Brain pericyte (primary cell): ENCODE measurements around the gene KBTBD6.
A peak's percentile ranks its signal among the peaks of the same experiment; 100 is the strongest.
"Not testable (repeated sequence)": the region's sequence is repeated elsewhere in the genome, so short reads cannot be mapped to it uniquely, and the experiment has no call there.

Experiments used
- DNase-seq: peaks from one replicate; pipeline ENCODE4 v3.0.0-alpha.2; 2012; ENCODE audit warnings: low read depth, low spot score

The KBTBD6 gene, protein sequence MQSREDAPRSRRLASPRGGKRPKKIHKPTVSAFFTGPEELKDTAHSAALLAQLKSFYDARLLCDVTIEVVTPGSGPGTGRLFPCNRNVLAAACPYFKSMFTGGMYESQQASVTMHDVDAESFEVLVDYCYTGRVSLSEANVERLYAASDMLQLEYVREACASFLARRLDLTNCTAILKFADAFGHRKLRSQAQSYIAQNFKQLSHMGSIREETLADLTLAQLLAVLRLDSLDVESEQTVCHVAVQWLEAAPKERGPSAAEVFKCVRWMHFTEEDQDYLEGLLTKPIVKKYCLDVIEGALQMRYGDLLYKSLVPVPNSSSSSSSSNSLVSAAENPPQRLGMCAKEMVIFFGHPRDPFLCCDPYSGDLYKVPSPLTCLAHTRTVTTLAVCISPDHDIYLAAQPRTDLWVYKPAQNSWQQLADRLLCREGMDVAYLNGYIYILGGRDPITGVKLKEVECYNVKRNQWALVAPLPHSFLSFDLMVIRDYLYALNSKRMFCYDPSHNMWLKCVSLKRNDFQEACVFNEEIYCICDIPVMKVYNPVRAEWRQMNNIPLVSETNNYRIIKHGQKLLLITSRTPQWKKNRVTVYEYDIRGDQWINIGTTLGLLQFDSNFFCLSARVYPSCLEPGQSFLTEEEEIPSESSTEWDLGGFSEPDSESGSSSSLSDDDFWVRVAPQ

DNA sequence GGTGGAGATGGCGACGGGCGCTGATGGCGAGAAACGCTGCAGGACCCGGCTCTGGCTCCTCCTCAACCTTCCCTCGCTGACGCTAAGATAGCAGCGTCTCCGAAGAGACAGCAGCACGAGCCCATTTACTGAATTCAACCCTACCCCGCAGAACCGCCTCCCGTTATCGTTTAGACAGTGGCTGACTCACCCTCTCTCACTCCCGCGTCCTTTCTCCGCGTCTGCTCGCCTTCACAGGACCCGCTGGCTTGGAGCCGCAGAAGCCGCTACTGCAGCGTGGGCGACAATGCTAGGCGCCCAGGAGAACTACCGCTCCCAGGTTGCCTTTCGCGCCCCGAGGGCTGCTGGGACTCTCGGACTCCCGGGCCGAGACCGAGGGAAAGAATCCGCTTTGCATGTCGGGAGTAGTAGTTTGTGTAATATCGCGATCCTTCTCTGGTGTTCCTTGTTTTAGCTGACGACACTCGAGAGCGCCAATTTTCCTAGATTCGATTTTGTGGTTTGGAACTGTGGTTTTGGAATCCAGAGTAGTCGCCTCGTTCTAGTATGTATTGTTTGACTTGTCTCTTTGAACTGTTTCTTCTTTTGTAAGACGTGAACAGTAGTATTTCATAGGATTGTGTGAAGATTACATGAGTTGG, at the start of gene KBTBD6:
TSS of gene KBTBD6 (minus strand) at position 291 of the 641 bp plus-strand sequence. CDS start 291 bp downstream, outside the sequence.
- DNase-seq: peak; percentile 93

DNA sequence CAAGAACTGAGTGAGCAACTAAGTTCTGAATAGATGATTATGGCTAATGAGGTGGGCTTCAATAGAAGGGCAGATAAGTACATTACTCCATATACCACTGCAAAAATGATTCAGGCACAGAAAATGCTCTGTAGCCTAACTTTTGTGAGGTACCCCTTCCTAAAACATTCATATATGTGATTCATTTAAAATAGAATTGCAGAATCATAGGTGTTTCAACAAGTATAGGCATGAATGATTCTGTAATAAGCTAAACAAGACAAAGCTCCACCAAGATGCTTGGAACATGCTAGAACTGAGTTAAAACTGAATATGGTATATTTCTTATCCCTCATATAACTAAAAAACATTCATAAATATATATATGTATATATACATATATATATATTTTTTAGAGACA, 49.6 kb upstream of the KBTBD6 start:
- no peak for DNase-seq

DNA sequence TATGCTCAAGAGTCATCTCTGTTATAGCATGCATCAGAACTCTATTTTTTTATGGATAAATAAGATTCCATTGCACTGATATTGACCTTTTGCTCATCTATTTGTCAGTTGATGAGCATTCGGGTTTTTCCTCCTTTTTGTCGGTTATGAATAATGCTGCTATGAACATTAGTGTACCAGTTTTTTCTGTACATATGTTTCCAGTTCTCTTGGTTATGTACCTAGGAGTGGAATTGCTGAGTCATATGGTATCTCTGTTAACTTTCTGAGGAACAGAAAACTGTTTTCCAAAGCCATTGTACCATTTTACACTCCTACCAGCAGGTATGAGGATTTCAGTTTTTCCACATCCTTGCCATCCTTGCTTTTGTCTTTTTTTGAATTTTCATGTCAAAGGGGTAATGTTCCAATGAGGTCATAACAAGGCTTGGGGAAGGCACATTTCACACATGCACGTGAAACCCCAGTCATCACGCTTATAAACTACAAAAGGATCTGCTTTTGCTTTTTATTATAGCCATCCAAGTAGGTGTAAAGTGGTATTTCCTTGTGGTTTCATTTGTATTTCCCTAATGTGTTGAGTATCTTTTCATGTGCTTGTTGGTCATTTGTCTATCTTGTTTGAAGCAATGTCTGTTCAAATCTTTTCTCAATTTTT, 47.1 kb upstream of the KBTBD6 start:
- DNase-seq: no peak

DNA sequence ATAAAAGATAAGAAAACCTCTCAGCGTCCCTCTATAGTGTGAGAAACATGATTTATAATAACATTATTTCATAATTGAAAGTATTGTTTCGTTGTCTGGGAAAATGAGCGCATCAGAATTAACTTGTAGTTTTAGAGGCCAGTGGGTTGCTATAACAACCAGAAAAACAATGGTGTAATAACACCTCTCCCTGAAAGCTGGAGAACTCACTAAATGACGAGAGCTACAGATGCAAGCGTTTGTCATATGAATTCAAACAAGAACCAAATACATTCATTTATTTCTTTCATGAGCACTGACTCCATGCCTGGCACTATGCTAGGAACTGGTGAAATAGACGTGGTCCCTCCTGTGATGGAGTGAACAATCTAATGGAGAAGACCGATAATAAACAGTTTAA, 45.4 kb upstream of the KBTBD6 start:
- DNase-seq: no peak

DNA sequence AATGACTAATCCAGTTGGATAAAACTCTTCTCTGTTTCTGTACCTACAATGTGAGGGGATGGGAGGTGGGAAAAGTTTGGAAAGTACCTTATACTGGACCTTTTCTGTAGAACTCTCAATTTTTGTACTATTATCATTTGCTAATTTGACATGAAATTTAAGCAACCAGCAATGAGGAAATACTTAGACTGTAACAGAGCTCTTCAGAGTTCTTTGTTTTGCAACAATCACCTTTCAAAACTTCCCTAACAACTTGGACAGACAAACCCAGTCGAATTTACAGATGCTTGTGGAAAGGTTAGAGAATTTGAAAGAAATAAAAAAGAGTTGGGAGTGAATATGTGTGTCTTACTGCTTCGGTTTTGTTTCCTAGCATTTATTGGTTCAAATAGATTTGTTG, 45.0 kb upstream of the KBTBD6 start:
- DNase-seq: no peak

DNA sequence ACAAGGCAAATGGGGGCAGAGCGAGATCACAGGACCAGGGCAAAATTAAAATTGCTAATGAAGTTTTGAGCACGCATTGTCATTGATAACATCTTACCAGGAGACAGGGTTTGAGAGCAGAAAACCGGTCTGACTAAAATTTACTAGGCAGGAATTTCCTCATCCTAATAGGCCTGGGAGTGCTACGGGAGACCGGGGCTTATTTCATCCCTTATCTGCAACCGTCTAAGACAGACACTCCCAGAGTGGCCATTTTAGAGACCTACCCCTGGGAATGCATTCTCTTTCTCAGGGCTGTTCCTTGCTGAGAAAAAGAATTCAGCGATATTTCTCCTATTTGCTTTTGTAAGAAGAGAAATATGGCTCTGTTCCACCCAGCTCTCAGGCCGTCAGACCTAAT, 43.0 kb upstream of the KBTBD6 start:
- DNase-seq: not testable (repeated sequence)

DNA sequence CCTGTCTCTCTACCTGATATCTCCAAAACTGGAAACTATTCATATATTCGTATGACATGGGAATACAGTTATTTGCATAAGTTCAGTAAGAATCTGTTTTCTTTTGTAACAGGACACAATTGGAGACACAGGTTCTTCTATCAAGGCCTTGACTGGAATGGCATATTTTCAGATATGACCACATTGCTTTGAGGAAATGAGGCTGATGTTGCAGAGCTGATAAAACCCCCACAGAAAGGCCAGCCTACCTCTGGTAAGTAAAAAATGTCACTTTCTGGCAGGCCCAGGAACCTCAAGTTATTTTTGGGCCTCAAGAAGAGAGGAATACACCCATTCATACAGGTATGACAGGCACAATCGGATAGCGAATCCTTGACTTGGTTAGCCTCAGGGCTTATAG, 29.5 kb upstream of the KBTBD6 start:
- DNase-seq: no peak

DNA sequence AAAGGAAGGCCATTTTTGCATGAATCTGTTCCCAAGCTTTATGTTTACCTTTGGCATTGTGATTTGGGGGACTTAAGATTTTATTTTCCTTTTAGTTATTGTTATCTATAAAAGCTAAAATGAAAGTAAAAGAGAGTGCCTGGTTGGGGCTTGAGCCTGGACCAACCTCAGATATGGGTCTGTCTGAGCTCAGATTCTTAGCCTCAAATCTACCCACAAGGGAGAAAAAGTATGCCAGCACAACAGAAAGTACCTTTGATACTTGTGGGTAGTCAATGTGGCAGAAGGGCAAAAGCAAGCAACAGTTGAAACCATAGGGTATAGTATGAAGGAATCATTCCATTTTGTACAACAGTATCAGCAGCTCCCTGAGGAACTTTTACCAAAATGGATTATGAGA, 26.6 kb upstream of the KBTBD6 start:
- no peak for DNase-seq

DNA sequence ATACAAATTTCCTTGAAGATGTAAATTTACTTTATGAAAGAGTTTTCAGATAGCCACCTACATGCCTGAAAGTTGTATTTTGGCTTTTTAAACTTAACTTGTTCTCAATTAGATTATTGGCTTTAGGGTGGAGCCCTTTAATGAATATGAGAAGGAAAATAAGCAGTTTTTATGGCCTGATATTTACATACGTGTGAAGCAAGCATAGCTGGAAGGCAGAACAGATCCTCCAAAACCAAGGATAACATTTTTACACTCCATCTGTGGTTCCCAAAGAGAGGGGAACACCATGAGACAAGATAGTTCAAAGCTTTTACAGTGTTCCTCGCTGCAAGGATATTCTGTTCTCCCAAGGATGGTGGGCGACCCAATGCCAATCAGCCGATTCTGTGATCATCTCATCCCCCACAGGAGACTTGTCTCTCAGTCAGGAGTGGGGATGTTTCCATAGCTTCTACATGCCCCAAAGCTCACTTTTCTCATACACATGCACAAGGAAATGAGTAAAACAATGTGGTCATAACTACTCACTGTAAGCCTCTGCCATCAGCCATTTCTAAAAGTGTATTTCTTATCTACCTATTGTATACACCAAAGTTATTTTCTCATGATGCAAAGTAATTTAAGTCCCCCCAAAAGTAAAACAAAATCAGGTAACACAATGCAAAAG, 24.6 kb upstream of the KBTBD6 start:
- DNase-seq: no peak

DNA sequence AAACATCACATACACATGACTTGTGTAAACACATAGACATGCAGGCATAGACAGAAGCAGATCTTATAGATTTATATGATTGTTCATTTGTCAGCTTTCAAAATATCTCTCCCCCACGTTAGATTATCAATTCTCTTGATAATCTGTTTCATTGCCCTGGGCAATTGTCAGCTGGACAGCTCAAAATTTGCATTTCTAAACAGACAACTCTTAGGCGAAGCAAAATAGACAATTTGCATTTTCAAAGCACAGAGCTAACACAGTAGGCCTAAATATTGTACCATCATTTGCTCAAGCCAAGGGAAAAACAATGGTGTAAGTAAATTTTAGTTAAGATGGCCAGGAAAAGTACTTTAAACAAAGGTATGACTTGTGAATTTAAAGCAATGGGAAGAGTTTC, 24.0 kb upstream of the KBTBD6 start:
- no peak for DNase-seq

DNA sequence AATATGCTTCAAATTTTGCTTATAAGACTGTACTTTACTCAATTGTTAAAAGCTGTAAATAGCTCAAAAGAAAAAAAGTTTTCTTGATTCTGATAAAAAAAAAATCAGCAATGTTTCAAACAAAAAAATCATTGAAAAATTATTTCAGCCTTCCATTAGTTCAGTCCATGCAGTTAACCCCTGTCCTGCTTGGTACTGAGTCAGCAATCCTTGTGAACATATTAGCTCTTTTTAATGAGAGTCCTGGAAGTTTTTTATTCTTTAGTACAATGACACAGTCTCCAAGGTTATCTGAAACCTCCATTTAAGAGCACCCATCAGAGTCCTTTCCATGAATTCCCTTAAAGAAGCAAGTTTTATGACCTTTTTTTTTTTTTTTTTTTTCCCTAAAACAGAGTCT, 21.4 kb upstream of the KBTBD6 start:
- no peak for DNase-seq

DNA sequence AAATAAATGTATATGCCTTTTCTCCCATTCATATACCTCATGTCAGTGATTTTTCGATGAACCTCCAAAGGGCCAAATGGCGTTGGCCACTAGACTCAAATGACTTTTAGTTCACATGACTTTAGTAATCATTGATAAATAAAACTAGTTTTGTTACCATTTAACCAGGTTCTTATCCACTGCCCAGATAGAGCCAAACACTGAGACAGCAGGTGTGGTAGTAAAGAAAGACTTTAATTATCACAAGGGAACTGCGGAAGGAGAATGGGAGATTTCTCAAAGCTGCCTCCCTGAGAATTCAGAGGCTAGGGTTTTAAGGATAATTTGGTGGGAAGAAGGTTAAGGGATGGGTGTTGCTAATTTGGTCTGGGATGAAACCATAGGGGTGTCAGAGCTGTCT, 19.4 kb upstream of the KBTBD6 start:
- DNase-seq: no peak

DNA sequence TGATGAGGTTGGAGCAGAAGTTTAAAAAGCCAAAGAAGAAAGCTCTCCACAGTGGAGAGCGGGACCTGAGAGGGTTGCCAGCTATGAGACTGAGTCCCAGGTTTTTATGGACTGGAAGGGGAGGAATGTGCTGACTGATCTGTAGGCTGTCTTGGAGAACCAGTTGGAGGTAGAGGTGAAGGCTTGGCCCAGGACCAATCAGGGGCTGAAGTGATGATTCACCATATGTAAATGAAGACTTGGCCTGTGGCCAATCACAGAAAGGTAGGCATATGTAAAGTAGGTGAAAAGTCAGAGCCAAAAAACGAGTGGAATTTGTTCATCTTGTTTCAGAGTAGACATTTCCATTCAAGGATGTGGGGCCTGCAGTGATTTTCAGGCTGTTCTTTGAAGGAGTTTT, 17.5 kb upstream of the KBTBD6 start:
- no peak for DNase-seq

DNA sequence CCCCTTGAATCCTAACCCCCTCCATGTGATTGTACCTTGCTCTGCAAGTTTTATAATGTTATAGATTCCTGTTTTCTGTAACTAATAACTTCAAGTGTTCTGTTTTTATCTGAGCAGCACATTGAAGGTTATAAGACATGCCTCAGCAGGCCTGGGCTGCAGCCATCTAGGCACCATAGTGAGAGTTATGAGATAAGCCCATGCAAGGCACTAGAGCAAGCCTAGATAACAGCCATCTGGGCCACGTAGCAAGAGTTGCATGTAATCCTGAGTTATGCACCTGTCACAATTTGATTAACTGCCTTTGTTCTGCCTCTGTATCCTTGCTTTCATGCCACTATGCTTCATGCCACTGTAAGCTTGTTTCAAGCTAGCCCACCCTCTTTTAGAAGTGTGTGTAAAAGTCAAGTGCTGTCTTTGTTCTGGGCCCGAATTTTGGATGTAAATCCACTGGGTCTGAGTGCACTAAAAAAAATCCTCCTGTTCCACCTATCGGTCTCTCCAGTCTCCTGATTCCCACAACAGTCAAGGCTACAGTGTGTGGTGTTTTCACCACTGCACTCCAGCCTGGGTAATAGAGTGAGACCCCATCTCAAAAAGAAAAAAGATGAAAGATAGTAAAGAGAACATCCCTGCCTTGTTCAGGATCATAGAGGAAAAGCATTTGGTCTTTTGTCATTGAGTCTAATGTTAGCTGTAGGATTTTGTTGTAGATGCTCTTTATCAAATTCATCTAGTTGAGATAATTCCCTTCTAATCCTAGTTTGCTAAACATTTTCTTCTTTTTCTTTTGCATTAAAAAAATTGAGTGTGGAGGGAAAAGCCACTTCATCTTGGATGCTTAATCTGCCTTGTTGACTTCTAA, 16.0 kb upstream of the KBTBD6 start:
- no peak for DNase-seq

DNA sequence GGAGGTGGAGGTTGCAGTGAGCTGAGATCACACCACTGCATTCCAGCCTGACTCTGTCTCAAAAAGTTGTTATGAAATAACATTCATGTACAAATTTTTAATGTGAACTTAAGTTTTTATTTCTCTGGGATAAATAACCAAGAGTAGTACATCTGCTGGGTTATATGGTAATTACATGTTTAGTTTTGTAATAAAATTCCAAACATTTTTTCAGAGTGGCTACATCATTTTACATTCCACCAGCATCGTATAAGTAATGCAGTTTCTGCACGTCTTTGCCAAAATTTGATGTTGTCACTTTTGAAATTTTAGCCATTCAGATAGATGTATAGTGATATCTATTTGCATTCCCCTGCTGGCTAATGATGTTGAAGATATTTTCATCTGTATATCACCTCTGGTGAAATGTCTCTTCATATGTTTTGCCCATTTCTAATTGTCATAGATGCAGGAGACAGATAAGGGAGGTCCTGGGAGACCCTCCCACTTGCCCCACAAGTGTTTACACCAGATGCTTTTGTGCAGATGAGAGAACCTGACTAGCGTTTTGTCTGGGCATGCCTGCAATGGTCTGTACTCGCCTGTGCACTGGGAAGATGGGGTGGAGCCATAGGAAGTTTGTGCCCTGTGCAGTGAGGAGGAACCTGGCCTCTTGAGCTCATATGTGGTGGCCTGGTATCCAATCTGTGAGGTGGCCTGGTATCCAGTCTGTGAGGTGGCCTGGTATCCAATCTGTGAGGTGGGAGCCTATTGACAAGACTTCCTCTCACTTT, 12.7 kb upstream of the KBTBD6 start:
- DNase-seq: no peak

DNA sequence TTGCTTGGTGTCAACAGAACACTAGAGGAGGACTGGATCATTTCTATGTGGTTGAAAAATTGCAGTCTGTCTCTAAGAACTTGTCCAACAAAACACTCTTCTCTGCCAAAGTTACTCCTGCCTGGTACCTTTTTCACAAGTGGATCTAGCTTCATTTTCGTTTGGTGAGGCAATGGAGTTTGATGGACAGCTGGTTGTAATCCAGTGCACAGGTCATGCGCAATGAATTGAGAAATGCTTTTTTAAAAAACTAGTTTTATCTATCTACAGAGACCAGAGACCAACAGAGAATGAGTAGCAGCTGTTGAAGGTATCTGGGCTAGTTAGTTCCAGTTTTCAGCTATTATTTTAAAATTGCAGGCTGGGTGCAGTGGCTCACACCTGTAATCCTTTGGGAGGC, 12.0 kb upstream of the KBTBD6 start:
- no peak for DNase-seq

DNA sequence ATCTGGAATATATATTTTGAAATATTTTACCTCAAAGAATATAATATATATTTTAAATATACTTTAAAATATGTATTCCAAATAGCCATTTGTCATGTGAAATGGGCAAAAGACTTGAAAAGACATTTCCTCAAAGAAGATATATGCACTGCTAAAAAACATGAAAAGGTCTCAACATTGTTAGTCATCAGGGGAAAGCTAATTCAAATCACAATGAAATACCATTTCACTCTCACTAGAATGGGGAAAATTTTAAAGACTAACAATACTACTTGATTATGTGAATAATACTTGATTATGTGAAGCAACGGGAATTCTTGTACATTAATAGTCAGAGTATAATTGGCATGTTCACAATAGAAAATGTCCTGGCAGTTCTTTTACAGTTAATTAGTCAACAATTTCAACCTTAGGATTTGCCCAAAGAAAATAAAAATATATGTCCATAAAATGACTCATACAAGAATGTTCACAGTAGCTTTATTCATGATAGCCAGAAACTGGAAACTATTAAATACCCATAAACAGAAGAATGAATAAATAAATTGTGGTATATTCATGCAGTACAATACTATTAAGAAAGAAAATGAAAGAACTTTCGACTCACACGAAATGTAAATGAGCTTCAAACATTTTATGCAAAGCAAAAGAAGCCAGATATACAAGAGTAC, 6.8 kb upstream of the KBTBD6 start:
- no peak for DNase-seq

DNA sequence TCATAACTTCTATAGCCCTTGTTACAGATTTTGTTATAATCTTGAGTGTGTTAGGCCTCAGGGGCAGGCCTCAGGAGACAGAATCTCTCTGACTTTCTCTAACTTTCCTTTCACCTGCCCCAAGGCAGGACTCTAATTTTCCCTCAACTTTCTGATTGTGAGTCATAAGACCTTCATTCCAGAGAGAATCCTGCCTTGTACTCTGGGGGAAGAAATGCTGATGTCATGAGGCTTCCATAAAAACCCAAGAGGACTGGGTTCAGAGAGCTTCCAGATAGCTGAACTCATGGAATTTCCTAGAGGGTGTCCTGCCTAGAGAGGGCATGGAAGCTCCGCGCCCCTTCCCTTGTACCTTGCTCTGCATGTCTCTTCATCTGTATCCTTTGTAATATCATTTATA, 5.3 kb upstream of the KBTBD6 start:
- no peak for DNase-seq

DNA sequence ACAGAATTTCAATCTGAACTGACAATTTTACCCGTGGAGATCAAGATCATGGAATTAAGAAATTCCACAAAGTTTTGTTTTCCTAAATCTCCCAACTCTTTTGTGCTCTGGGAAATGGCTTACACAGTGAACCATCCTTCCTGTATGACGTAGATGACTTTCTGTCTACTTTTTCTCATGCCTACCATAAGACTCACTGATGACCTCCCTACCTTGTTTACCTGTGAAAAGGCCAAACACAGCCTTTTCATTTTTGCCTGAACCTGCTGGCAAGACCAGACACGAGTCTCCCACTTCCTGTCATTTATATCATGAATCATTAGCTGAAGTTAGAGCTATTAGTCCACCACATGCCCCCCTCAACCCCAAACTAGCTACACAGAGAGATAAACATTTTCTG, 4.6 kb upstream of the KBTBD6 start:
- DNase-seq: no peak
